ENCODE results near the gene GSAP. TPM values are rescaled to one million over a fixed set of nuclear protein-coding genes. Genes with fewer than 3 reads are reported as not detected.
A peak's percentile ranks its signal among the peaks of the same experiment; 100 is the strongest.

The GSAP gene
- polyA plus RNA-seq, 1 of the 3 experiments (the other 2 are of a cell fraction) = 5.9 TPM

DNA sequence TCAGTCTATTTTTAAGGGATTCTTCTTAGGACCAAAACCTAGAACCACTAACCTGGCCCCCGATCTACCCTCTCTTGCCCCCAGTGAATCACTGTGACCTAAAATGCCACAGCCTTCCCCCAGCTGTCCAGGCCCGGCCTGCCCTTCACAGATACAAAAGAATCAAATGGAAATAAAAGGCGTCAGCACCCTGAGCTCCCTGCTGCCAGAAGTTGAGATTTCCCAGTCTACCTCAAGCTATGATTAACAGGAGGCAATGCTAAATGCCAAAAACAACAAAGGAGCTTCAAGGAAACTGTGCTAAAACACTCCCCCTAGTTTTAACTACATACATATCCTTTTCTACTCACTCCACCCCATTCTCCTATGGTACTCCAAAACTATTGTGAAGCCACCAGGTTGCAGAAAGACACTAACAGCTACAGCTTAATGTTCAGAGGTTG is 67.8 kb downstream of the GSAP start:
- DNase-seq = peak; percentile 42
- Histone ChIP-seq H3F3A (replicated peaks; ENCODE audit: insufficient read depth) (peaks cover 16% of the 10 kb centered on the region), H3K9me3 (no peaks in the 10 kb centered on the region), H3K9ac (no peak overlapping the region), H3K27me3 (ENCODE audit: insufficient read depth) (no peaks in the 10 kb centered on the region), H4K20me1 (ENCODE audit: insufficient read depth) (no peaks in the 10 kb centered on the region), H2AFZ (ENCODE audit: low read depth) (0 out of 2 replicates have a peak overlapping the region, but pooled peaks have one; percentile 14), H3K4me1 (ENCODE audit: control insufficient read depth in 1 of 2, insufficient read depth in 2 of 2, low read depth in 1 of 2, low read length in 1 of 2) (peaks cover 10 to 16% of the 10 kb centered on the region in 2 experiments), H3K79me2 (ENCODE audit: insufficient read depth) (no peaks in the 10 kb centered on the region), H3K4me3 (ENCODE audit: low read depth in 2 of 2, low read length in 1 of 2) (no peak overlapping the region), H3K4me2 (peak overlapping the region; percentile 35; the same call in 1 of the 2 replicates), H3K36me3 (replicated peaks in 1 of 2; ENCODE audit: control insufficient read depth in 1 of 2, insufficient read depth in 2 of 2, low read length in 1 of 2) (no peaks in the 10 kb centered on the region), H3K27ac (ENCODE audit: low read depth in 2 of 2, low read length in 1 of 2) (peak overlapping the region; percentile 6 to 33; a peak in 3 of 4 replicates), H3K9me2 (no peaks in the 10 kb centered on the region)
- WGBS (ENCODE audit: low lambda C conversion rate) = 26% methylated on average over 3 of the region's 3 CpGs
- POLR2A ChIA-PET = interaction anchor here (0.8 kb wide), 1 partner anchor 16 kb away, joined by 4 read pairs; no protein-coding TSS in a partner anchor
- CTCF ChIA-PET = interaction anchor here (1.2 to 1.3 kb wide), 2 partner anchors 16 to 101 kb away, joined by 4 read pairs; no protein-coding TSS in a partner anchor
- TF ChIP-seq, protein P1, sequence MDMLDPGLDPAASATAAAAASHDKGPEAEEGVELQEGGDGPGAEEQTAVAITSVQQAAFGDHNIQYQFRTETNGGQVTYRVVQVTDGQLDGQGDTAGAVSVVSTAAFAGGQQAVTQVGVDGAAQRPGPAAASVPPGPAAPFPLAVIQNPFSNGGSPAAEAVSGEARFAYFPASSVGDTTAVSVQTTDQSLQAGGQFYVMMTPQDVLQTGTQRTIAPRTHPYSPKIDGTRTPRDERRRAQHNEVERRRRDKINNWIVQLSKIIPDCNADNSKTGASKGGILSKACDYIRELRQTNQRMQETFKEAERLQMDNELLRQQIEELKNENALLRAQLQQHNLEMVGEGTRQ (IDR thresholded peaks at IDR 0.05; ENCODE audit: borderline replicate concordance, low read depth, low read length) = no peak
- TF ChIP-seq CHD2 (IDR thresholded peaks at IDR 0.05; ENCODE audit: low read length, partially characterized antibody) (peak; percentile 21), ELF1 (IDR thresholded peaks at IDR 0.05) (no peak), TCF12 (IDR thresholded peaks at IDR 0.05) (peak; percentile 99), EP300 (IDR thresholded peaks at IDR 0.05; ENCODE audit: borderline replicate concordance in 1 of 2, low read depth in 1 of 2, low read length in 1 of 2) (peak; percentile 72 to 79), NFIC (IDR thresholded peaks at IDR 0.05; ENCODE audit: borderline replicate concordance) (peak; percentile 97), SIN3A (IDR thresholded peaks at IDR 0.05; ENCODE audit: borderline replicate concordance, low read depth, low read length) (peak; percentile 60; the same call in 1 of the 2 replicates), JUND (IDR thresholded peaks at IDR 0.05) (peak; percentile 60), RXRA (IDR thresholded peaks at IDR 0.05; ENCODE audit: borderline replicate concordance, low read depth) (peak; percentile 79; the same call in 1 of the 2 replicates), POLR2AphosphoS5 (IDR thresholded peaks at IDR 0.05; ENCODE audit: low read depth, low read length) (peak; percentile 84), EZH2phosphoT487 (IDR thresholded peaks at IDR 0.05; ENCODE audit: borderline replicate concordance, low read depth) (no peak), MEF2A (IDR thresholded peaks at IDR 0.05; ENCODE audit: borderline replicate concordance, low read depth) (no peak), RAD21 (IDR thresholded peaks at IDR 0.05; ENCODE audit: low read length) (no peak; the same call in 1 of the 2 replicates), GABPA (IDR thresholded peaks at IDR 0.05; ENCODE audit: low read depth) (no peak), GATA2 (CRISPR knock-in tag; IDR thresholded peaks at IDR 0.05) (no peak), SMC3 (IDR thresholded peaks at IDR 0.05; ENCODE audit: low read depth, low read length) (0 out of 2 replicates have a peak, but pooled peaks have one; percentile 4), TEAD4 (IDR thresholded peaks at IDR 0.05; ENCODE audit: borderline replicate concordance, insufficient read depth) (peak; percentile 54; the same call in 1 of the 2 replicates), NRF1 (IDR thresholded peaks at IDR 0.05; ENCODE audit: low read depth, low read length) (no peak), FOSL2 (IDR thresholded peaks at IDR 0.05; ENCODE audit: borderline replicate concordance, low read depth) (peak; percentile 34; the same call in 1 of the 2 replicates), RCOR1 (IDR thresholded peaks at IDR 0.05; ENCODE audit: low read length) (no peak), TAF1 (IDR thresholded peaks at IDR 0.05; ENCODE audit: borderline replicate concordance, low read depth, low read length) (no peak), FOXM1 (IDR thresholded peaks at IDR 0.05; ENCODE audit: low read depth) (no peak)
- TF ChIP-seq, protein P2, sequence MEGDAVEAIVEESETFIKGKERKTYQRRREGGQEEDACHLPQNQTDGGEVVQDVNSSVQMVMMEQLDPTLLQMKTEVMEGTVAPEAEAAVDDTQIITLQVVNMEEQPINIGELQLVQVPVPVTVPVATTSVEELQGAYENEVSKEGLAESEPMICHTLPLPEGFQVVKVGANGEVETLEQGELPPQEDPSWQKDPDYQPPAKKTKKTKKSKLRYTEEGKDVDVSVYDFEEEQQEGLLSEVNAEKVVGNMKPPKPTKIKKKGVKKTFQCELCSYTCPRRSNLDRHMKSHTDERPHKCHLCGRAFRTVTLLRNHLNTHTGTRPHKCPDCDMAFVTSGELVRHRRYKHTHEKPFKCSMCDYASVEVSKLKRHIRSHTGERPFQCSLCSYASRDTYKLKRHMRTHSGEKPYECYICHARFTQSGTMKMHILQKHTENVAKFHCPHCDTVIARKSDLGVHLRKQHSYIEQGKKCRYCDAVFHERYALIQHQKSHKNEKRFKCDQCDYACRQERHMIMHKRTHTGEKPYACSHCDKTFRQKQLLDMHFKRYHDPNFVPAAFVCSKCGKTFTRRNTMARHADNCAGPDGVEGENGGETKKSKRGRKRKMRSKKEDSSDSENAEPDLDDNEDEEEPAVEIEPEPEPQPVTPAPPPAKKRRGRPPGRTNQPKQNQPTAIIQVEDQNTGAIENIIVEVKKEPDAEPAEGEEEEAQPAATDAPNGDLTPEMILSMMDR (IDR thresholded peaks at IDR 0.05) = peak; percentile 29
- TF ChIP-seq, protein P3, sequence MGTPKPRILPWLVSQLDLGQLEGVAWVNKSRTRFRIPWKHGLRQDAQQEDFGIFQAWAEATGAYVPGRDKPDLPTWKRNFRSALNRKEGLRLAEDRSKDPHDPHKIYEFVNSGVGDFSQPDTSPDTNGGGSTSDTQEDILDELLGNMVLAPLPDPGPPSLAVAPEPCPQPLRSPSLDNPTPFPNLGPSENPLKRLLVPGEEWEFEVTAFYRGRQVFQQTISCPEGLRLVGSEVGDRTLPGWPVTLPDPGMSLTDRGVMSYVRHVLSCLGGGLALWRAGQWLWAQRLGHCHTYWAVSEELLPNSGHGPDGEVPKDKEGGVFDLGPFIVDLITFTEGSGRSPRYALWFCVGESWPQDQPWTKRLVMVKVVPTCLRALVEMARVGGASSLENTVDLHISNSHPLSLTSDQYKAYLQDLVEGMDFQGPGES (IDR thresholded peaks at IDR 0.05; ENCODE audit: low read depth, low read length) = no peak
- TF ChIP-seq, protein P4, sequence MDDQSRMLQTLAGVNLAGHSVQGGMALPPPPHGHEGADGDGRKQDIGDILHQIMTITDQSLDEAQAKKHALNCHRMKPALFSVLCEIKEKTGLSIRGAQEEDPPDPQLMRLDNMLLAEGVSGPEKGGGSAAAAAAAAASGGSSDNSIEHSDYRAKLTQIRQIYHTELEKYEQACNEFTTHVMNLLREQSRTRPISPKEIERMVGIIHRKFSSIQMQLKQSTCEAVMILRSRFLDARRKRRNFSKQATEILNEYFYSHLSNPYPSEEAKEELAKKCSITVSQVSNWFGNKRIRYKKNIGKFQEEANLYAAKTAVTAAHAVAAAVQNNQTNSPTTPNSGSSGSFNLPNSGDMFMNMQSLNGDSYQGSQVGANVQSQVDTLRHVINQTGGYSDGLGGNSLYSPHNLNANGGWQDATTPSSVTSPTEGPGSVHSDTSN (IDR thresholded peaks at IDR 0.05) = peak; percentile 93
- TF ChIP-seq, protein P5, sequence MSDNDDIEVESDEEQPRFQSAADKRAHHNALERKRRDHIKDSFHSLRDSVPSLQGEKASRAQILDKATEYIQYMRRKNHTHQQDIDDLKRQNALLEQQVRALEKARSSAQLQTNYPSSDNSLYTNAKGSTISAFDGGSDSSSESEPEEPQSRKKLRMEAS (IDR thresholded peaks at IDR 0.05; ENCODE audit: low read depth) = peak; percentile 31; the same call in 1 of the 2 replicates
